ENCODE data around the gene RALY.
"Not testable (repeated sequence)": the region's sequence is repeated elsewhere in the genome, so short reads cannot be mapped to it uniquely, and the experiment has no call there.

Gene RALY

DNA sequence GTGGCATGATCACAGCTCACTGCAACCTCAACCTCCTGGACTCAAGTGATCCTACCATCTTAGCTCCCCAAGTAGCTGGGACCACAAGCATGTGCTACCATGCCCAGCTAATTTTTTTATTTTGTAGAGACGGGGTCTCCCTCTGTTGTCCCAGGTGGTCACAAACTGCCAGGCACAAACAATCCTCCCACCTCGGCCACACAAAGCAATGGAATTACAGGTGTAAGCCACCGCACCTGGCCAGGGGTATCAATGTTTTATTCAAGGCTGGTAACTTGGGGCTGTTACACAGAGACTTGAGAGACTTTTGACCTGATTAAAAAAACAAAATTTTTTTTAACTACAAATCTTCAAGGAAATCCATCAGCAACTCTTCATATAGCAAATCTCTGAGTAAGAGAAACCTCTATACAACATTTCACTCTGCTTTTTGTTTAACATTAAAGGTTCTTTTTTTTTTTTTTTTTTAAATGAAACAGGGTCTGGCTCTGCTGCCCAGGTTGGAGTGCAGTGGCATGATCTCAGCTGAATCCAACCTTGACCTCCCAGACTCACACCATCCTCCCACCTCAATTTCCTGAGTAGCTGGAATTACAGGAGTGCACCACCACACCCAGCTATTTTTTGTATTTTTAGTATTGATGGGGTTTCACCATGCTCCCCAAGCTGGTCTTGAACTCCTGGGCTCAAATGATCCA is 112.4 kb downstream of the RALY start:
- no peak for DNase-seq (ENCODE audit: low read depth in 2 of 2)

DNA sequence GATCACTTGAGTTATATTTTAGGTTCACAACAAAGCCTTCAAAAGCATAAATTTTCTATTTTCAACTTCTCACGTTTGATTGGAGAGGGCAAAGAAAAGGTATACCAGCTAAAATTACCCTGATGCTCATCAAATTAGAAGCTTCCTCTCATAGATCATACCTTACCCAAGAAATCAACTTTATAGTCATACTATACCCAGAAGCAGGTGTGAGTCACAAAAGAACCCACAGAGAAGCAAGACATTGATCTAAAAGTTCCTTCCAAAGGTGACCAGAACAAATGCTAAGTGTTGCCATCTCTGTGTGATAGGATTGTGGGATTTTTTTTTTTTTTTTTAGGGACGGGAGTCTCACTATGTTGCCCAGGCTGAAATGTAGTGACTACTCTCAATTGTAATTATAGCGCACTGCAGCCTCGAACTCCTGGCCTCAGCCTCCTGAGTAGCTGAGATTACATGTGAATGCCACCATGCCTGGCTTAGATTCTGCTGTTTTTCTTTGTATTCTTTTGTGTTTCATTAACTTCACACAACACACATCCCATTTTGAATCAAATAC is 115.0 kb downstream of the RALY start:
- no peak for DNase-seq (ENCODE audit: low read depth in 2 of 2)

DNA sequence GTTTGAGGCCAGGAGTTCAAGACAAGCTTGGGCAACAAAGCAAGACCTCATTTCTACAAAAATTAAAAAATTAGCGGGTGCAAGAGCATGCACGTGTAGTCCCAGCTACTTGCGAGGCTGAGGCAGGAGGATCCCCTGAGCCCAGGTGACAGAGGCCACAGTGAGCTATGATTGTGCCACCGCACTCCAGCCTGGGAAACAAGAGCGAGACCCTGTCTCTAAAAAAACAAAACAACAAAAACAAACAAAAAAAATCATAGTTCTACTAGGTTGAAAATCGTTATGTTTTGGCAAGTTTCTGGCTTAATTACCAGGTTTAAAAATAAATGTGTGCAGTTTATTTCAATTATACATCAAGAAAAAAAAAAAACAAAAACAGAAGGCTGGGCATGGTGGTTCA is 115.7 kb downstream of the RALY start:
- no peak for DNase-seq (ENCODE audit: low read depth in 2 of 2)

DNA sequence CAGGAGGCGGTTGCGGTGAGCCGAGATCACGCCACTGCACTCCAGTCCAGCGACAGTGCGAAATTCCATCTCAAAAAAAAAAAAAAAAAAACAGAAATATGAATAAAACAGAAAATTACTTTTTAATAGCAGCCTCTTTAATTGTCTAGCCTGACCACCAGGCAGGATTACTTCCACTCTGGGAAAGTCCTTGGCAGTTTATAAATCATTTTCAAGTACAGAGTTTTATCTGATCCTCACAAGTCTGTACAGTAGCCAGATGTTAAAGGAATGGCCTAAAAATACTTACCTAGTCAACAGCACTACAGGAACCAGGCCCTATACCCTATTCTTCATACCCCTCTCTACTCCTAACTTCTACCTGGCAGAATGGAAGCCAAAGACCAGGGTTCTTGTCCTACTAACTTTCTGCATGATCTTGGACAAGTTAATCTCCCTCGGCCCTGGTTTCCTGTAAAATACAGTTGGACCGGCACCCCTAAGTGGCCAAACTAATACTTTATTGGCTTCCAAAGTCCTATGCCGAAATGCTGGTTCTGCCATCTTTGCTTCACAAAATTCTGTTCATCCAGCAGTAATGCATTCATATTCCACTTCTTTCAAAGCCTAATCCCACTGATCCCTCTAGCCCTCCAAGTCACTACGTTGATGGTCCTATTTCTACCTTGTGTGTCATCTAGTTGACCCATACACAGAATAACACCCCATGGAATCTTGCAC is 116.5 kb downstream of the RALY start:
- no peak for DNase-seq (ENCODE audit: low read depth in 2 of 2)

DNA sequence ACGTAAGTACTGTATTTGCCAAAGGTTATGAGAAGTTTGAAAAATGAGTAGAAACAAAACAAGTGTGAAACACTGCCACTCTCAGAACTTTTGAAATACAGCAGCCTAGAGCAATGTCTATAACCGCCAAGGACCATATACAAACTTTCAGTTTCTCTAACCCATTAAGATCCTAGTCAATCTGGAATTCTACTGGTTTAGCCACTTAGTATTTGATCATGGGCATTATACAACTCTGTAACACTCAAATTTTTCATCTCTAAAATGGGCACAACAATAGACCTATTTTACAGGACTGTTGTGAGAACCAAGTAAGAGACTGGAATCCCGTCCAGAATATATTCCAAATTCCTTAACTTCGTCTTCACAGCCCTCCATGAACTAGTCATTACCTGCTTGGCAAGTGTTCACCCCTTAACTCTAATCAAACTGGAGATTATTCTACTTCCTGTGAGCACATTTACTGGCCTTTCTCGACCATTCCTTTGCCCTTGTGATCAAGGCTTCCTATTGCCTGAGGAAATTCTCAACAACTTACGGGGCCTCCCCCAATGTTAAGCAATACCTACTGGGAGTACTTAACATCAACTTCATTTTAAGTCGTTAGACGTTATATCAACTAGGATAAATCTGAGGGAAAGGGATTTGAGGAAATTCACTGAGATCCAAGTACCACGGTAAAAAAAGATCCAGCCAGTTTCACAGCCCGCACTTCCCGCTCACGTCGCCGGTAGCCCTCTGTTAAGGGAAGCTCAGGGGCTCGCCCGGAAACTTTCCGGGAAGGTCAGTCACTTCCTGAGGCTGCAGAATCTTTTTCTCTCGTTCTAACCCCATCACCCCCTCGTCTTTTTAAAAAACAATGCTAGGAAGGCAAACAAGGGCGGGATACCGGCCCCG is 117.3 kb downstream of the RALY start:
- no peak for DNase-seq (ENCODE audit: low read depth in 2 of 2)

DNA sequence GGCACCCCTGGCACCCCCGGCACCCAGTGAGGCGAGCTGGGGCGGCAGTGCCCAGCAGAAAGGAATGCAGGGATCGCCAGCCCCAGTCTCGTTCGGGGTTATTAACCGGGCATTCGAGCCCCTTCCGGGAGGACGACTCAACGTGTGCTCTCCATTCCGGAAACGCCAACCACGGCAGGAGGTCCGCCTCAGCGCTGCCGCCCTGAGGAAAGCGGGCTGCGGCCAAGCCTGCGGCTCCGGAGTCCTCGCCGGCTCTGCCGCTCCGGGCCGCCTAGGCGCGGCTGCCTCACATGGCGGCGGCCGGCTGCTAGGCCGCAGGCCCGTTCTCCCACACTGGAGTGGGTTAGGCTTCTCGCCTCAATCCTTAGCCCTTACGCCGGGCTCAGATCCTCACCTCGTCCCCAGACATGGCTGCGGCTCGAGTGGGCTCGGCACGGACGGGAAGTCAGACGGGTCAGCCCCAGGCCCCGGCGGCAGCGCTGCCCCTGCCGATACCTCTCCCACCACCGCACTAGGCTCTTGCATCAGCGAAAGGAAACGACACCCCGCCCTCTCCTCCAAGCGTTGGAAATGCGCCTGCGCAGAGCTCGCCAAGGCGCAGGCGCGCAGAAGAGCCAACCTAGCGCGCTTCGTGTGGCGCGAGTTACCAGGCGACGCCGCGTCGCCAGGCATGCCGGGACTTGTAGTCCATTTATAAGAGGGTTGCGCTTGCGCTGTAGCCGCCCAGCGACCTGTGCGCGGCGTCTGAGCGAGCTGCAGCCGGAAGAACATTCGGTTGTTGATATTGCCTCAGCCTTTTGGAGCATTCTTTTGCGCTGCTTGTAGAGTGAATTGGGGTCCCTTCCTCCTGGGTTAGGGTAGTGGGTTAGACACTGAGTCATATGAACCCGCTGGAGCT is 118.2 kb downstream of the RALY start, which contains the start of gene EIF2S2:
Gene EIF2S2, minus strand, starts transcription at position 542 of the 898 bp plus-strand sequence. Its CDS starts 133 bp downstream, at position 409.
- peak; percentile 85 to 90 for DNase-seq (ENCODE audit: low read depth in 2 of 2)

DNA sequence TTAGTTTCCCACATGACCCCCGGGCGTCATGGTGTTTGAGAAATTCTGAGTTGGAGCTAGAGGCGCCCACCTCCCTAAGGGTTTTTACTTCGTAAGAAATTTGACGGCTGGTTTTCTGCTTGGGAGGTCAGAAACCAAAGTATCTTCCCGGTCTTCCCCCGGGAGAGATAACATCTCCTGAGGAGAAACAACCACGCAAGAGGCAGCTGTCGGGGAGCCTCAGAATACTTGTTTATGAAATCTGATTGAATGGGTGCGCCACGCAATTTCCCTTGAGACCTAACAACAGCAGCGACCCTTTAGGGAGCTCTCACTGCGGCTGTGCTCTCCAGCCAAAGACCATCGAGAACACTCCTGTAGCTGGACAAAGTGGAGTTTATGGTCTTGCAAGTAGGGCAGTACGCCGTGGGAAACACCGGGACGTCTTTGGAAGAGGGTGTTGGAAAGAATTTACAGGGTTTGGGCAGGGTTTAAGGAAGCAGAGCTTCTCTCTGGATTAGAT is 118.9 kb downstream of the RALY start:
- DNase-seq (ENCODE audit: low read depth in 2 of 2), result no peak

DNA sequence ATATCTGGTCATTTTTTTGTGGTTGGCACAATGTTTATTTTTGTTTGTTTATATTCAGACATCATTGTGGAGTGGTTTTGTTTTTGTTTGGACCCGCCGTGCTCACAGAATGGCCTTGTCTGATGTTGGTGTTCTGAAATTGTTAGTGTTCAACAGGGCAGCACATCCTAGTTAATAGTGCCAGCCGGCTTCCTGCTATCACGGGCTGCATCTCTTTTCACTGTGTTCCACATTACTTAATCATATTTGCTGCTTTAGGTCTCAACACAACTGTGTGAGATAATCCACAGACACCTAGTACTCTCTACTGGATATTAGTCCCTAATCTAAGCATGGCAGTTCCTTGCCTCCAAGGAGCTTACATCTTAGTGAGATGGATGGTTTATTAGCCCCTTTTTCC is 121.1 kb downstream of the RALY start:
- DNase-seq (ENCODE audit: low read depth in 2 of 2), result no peak

DNA sequence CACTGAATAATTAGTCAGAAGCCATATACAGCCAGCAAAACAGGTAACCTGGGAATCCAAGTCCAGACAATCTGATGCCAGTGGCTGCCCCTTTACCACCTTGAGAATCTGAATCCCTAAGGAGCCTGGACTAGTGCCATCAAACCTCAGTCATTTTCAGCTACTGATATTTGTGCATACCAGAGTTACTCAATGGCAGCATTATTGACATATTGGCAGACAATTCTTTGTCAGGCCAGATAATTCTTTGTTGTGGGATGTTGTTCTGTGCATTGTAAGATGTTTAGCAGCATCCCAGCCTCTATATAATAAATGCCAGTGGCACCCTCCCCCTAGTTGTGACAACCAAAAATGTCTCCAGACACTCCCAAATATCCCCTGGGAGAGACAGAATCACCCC is 121.5 kb downstream of the RALY start:
- DNase-seq (ENCODE audit: low read depth in 2 of 2), result no peak

DNA sequence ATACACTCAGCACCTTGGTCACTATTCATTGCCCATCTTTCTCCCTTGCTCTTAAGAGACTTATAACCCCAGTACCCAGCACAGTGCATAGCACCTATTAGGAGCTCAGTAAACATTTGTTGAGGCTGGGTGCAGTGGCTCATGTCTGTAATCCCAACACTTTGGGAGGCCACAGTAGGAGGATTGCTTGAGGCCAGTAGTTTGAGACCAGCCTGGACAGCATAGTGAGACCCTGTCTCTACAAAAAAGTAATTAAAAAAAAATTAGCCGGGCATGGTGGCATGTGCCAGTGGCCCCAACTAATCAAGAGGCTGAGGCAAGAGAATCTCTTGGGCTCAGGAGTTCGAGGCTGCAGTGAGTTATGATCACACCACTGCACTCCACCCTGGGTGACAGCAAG is 126.5 kb downstream of the RALY start:
- DNase-seq (ENCODE audit: low read depth in 2 of 2), result no peak

DNA sequence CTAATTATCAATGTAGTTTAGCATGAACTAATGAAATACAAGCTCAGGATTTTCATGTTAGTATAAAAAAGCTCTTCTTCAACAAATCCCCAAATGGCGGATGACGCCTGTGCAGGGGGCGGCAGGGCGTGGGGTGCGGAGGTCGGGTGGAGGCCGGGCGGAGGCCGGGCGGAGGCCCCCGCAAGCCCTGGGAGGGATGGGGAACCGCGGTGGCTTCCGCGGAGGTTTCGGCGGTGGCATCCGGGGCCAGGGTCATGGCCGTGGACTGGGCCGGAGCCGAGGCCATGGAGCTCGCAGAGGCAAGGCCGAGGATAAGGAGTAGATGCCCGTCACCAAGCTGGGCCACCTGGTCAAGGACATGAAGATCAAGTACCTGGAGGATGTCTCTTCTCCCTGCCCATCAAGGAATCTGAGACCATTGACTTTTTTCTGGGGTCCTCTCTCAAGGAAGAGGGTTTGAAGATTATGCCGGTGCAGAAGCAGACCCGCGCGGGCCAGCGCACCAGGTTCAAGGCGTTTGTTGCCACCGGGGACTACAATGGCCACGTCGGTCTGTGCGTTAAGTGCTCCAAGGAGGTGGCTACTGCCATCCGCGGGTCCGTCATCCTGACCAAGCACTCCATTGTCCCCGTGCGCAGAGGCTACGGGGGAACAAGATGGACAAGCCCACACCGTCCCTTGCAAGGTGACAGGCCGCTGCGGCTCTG is 128.7 kb downstream of the RALY start:
- DNase-seq (ENCODE audit: low read depth in 2 of 2), result no peak

DNA sequence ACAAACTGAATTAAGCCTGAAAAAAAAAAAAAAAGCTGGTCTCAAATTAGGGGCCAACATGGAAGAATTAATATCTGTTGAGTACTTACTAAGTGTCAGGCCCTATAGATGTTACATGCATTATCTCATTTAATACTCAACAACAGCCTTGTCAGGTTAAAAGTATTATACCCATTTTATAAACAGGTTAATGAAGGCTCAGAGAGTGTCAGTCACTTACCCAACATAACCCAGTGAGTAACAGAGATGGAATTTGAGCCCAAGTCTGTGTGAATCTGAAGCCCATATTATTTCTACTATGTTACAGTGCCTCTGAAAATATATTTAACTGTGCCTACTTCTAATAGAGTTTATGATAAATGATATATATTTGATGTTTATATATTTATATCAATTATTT is 129.6 kb downstream of the RALY start:
- DNase-seq (ENCODE audit: low read depth in 2 of 2), result no peak

DNA sequence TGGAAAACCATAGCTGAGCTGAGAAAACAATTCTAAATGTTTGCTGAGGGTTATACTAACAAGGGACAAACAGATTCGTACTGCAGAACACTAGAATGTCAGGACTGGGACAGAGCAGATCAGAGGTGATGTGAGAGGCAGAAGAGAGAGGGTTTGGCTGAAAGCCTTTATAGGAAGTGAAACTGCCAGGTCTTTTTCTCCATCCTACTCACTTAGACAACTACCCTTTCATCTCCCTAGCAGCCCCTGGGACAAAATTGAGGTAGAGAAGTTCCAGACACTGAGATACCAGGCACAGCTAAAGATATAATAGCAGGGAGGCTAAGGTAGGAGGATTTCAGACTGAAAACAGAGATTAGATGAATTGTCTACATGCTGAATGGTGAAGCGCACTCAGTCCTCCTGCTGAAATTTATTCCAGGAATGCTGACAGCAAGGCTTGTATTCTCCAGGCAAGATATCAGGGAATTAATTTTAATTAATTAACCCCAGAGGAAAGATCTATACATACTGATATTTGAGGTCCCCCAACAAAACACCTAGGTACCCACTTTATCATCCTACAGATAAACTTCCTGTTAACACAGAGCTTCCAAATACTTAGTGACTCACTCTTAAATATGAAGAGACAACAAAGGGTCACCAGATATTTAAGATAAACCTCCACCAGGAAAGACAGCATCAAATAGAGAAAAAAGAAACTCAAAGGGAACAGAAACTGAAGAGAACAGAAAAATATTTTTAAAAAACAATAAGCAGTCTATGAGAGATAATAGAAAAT is 130.9 kb downstream of the RALY start:
- no peak for DNase-seq (ENCODE audit: low read depth in 2 of 2)

DNA sequence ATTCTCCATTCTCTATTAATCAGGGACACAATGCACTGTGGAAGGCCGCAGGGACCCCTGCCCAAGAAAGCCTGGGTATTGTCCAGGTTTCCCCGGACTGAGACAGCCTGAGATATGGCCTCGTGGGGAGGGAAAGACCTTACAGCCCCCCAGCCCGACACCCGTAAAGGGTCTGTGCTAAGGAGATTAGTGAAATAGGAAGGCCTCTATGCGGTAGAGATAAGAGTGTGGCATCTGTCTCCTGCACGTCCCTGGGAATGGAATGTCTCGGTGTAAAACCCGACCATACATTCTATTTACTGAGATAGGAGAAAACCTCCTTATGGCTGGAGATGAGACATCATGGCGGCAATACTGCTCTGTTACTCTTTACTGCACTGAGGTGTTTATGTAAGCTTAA is 134.1 kb downstream of the RALY start:
- DNase-seq (ENCODE audit: low read depth in 2 of 2), result no peak

DNA sequence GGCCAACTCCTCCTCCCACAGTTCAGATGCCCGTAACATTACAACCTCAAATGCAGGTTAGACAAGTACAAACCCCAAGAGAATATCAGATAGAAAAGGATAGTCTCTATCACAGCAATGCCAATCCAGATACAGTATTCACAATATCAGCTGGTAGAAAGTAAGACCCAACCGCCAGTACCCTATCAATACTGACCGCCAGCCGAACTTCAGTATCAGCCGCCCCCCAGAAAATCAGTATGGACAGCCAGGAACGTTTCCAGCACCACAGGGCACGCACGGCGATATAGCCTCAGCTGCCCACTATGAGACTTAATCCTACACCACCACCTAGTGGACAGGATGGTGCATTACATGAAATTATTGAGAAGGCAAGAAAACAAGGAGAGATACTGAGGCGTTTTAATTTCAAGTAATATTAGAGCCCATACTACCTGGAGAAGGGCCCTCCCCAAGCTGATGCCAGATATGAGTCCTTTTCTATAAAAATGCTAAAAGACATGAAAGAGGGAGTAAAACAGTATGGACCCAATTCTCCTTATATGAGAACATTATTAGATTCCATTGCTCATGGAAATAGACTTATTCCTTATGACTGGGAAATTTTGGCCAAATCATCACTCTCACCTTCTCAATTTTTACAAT is 135.9 kb downstream of the RALY start:
- peak; percentile 11 to 52 for DNase-seq (ENCODE audit: low read depth in 2 of 2)

DNA sequence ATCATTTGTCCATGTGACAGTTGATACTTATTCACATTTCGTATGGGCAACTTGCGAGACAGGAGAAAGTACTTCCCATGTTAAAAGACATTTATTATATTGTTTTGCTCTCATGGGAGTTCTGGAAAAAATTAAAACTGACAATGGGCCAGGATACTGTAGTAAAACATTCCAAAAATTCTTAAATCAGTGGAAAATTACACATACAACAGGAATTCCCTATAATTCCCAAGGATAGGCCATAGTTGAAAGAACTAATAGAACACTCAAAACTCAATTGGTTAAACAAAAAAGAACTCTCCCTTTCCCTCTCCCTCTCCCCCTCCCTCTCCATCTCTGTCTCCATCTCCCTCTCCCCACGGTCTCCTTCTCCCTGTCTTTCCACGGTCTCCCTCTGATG is 137.8 kb downstream of the RALY start:
- no peak for DNase-seq (ENCODE audit: low read depth in 2 of 2)

DNA sequence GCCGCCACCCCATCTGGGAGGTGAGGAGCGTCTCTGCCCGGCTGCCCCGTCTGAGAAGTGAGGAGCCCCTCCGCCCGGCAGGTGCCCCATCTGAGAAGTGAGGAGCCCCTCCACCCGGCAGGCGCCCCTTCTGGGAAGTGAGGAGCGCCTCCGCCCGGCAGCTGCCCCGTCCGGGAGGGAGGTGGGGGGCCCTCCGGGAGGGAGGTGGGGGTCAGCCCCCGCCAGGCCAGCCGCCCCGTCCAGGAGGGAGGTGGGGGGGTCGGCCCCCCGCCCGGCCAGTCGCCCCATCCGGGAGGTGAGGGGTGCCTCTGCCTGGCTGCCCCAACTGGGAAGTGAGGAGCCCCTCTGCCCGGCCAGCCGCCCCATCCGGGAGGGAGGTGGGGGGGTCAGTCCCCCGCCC is 138.8 kb downstream of the RALY start:
- not testable (repeated sequence) for DNase-seq (ENCODE audit: low read depth in 2 of 2)

DNA sequence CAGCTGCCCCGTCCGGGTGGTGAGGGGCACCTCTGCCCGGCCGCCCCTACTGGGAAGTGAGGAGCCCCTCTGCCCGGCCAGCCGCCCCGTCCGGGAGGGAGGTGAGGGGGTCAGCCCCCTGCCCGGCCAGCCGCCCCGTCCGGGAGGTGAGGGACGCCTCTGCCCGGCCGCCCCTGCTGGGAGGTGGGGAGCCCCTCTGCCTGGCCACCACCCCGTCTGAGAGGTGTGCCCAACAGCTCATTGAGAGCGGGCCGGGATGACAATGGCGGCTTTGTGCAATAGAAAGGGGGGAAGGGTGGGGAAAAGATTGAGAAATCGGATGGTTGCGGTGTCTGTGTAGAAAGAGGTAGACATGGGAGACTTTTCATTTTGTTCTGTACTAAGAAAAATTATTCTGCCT is 139.2 kb downstream of the RALY start:
- not testable (repeated sequence) for DNase-seq (ENCODE audit: low read depth in 2 of 2)

DNA sequence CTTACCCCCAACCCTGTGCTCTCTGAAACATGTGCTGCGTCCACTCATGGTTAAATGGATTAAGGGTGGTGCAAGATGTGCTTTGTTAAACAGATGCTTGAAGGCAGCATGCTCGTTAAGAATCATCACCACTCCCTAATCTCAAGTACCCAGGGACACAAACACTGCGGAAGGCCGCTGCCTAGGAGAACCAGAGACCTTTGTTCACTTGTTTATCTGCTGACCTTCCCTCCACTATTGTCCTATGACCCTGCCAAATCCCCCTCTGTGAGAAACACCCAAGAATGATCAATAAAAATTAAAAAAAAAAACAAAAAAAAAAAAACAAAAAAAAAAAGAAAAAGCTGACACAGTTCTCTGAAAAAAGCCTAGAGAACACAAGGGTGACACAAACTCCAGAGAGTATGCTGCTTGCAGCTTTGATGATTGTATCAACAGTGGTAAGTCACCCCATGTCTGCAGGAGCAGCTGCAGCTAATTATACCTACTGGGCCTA is 139.7 kb downstream of the RALY start:
- DNase-seq (ENCODE audit: low read depth in 2 of 2), result not testable (repeated sequence)
